GM20000 (cell line): Measurements from ENCODE around the gene PALD1.

Source experiments
- DNase-seq: peaks from one replicate; pipeline ENCODE4 v3.0.0; 2012; ENCODE audit warnings: low spot score
- TF ChIP-seq, protein P1 (sequence below): IDR thresholded peaks from 2 replicates; pipeline ENCODE4 v1.5.1; 2012; ENCODE audit warnings: mild to moderate bottlenecking, control low read depth; ENCODE audit errors: extremely low read depth, missing control alignments

Gene PALD1

DNA sequence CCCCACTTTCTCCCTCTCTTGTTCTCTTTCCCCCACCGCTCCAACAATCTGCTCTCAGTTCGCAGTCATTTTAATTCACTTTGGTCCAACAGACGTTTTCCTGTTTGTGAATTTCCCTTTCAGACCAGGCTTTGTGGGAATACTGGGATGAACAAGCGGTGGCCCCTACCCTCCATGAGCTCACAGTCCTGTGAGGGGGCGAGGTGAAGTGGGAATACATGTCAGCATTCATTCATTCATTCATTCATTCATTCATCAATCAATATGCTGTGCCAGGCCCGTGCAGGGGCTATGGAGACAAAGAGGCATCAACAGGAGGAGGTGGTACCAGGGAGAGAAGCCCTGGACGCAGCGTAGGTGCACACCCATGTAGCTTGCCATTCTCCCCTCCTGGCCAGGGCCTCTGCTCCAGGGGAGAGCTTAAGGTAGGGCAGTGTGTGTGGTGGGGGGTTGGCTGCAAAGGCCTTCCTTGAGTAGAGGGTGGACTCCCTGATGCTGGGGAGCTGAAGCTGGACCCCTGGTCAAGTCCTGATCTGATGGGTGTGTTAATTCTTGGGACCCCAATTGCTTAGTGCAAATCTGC is 107.9 kb downstream of the PALD1 start:
- no peak for DNase-seq
- TF ChIP-seq, protein P1, sequence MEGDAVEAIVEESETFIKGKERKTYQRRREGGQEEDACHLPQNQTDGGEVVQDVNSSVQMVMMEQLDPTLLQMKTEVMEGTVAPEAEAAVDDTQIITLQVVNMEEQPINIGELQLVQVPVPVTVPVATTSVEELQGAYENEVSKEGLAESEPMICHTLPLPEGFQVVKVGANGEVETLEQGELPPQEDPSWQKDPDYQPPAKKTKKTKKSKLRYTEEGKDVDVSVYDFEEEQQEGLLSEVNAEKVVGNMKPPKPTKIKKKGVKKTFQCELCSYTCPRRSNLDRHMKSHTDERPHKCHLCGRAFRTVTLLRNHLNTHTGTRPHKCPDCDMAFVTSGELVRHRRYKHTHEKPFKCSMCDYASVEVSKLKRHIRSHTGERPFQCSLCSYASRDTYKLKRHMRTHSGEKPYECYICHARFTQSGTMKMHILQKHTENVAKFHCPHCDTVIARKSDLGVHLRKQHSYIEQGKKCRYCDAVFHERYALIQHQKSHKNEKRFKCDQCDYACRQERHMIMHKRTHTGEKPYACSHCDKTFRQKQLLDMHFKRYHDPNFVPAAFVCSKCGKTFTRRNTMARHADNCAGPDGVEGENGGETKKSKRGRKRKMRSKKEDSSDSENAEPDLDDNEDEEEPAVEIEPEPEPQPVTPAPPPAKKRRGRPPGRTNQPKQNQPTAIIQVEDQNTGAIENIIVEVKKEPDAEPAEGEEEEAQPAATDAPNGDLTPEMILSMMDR = no peak

- DNase-seq = no peak
- TF ChIP-seq, protein P1 = no peak
These were observed 108.6 kb downstream of the PALD1 start for GRCh38 chr10:70587045-70587658.

- DNase-seq = no peak
- TF ChIP-seq, protein P1 = no peak
These were observed 109.7 kb downstream of the PALD1 start for GRCh38 chr10:70588255-70588654.

DNA sequence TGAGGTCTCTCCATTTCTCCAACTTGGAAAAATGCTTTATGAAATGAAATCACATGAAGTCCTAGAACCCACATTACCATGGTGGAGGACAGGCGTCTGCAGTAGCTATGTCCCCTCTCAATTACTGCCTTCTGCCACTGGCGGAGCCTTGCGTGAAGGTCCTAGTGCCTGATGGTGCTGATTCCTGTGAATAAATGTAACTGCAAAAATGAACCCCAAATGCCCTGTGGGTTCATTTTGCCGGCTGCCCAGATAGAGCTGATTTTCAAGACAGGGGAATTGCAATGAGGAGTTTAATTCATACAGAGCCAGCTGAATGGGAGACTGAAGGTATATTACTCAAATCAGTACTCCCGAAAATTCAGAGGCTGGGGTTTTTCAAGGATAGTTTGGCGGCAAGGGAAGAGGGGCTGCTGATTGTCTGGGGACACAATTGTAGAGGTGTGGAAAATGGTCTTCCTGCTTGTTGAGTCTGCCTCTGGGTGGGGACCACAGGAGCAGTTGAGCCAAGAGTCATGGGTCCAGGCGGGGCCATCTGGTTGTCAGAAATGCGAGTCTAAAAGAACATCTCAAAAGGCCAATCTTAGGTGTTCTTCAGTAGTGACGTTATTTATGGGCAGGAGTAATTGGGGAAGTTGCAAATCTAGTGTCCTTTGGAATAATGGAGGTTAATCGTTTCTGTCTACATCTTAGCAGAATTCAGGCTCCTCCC is 110.4 kb downstream of the PALD1 start:
- TF ChIP-seq, protein P1 = no peak
- no peak for DNase-seq

- TF ChIP-seq, protein P1 = no peak
- no peak for DNase-seq
These were observed 111.4 kb downstream of the PALD1 start for GRCh38 chr10:70589762-70590654.

- no peak for DNase-seq
- TF ChIP-seq, protein P1 = no peak
These were observed 112.3 kb downstream of the PALD1 start for GRCh38 chr10:70590655-70591416.
